Measurements from ENCODE around the gene SYT17. TPM values are rescaled to one million over a fixed set of nuclear protein-coding genes. Genes with fewer than 3 reads are reported as not detected.

The SYT17 gene
- total RNA-seq, 2 experiments from 2014 or later, result 6.2 to 10.3 TPM

DNA sequence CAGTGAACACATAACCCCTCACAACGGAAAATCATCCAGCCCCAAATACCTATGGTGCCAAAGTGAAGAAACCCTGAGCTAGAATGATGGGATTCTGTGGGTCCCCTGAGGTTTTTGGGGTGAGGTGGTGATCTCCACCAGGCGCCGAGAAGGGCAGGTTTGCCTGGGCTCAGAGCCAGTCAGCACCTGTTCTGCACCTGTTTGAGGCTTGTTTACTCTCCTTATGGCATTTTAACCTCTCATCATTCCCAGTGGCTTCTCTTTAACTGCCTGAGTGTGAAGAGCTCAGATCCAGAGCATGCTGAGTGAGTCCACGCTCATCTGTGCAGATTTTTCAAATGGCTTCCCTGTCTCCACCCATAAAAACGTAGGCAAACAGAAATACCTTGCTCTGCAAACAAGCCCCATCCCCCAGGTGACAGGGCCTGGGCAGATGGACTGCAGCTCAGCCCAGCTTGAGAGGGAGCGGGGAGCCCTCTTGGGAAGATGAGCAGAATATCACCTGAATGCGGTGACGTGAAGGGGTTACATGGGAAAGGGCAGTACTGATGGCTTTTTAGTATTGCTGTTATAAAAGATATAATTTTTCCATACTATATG is 77.4 kb downstream of the SYT17 start:
- Histone ChIP-seq H3K4me1 (ENCODE audit: insufficient read depth, low read length, poor library complexity, severe bottlenecking) (no peaks in the 10 kb centered on the region), H3K36me3 (ENCODE audit: insufficient read depth, low read length) (no peaks in the 10 kb centered on the region; the same call in 1 of the 2 replicates), H3K79me2 (ENCODE audit: insufficient read depth, low read depth, low read length) (no peaks in the 10 kb centered on the region), H4K20me1 (ENCODE audit: insufficient read depth, low read length) (no peaks in the 10 kb centered on the region), H3K27ac (ENCODE audit: low read depth, low read length, poor library complexity, severe bottlenecking) (no peak overlapping the region), H3K9me3 (ENCODE audit: low read length) (0 out of 2 replicates have a peak, but pooled peaks cover 2% of the 10 kb centered on the region), H3K9me2 (ENCODE audit: insufficient read depth, low read length) (no peaks in the 10 kb centered on the region), H3K4me2 (ENCODE audit: low read length) (no peak overlapping the region), H3K4me3 (ENCODE audit: low read depth, low read length, poor library complexity, severe bottlenecking) (no peak overlapping the region), H2AFZ (ENCODE audit: low read length) (no peak overlapping the region)
- ChIA-PET POLR2A (interaction anchor here (0.6 kb wide), 1 partner anchor 129 kb away, joined by 3 read pairs; no protein-coding TSS in a partner anchor), CTCF (ENCODE audit: unreplicated experiment) (no interaction called here)
- intact Hi-C loops (cut with micrococcal nuclease; ENCODE audit: unreplicated experiment), result no loop called here
- DNase-seq (ENCODE audit: low spot score), result no peak
- BruUV-seq (replicated peaks), result no TSS peak
- TF ChIP-seq EZH2phosphoT487 (IDR thresholded peaks at IDR 0.05; ENCODE audit: borderline replicate concordance, low read depth, low read length), result no peak
- TF ChIP-seq, protein P1, sequence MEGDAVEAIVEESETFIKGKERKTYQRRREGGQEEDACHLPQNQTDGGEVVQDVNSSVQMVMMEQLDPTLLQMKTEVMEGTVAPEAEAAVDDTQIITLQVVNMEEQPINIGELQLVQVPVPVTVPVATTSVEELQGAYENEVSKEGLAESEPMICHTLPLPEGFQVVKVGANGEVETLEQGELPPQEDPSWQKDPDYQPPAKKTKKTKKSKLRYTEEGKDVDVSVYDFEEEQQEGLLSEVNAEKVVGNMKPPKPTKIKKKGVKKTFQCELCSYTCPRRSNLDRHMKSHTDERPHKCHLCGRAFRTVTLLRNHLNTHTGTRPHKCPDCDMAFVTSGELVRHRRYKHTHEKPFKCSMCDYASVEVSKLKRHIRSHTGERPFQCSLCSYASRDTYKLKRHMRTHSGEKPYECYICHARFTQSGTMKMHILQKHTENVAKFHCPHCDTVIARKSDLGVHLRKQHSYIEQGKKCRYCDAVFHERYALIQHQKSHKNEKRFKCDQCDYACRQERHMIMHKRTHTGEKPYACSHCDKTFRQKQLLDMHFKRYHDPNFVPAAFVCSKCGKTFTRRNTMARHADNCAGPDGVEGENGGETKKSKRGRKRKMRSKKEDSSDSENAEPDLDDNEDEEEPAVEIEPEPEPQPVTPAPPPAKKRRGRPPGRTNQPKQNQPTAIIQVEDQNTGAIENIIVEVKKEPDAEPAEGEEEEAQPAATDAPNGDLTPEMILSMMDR (conservative IDR thresholded peaks at IDR 0.05; ENCODE audit: low read length), result no peak

DNA sequence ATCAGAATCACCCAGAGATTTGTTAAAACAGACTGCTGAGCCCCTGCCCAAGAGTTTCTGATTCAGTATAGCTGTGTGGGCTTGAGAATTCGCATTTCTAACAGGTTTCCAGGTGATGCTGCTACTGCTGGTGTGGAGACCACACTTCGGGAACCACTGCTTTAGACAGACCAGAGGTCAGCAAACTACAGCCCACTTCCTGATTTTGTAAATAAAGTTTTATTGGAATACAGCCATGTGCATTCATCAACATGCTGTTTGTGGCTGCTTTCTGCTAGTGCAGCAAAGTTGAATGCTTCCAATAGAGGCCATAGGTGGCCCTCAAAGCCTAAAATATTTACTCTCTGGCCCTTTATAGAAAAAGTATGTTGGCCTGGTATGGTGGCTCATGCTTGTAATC is 84.9 kb downstream of the SYT17 start:
- no peak overlapping the region for H3K4me3 ChIP-seq (ENCODE audit: low read depth, low read length, poor library complexity, severe bottlenecking)
- intact Hi-C loops (cut with micrococcal nuclease; ENCODE audit: unreplicated experiment), result no loop called here
- DNase-seq (ENCODE audit: low spot score), result no peak
- H3K4me2 ChIP-seq (ENCODE audit: low read length), result no peak overlapping the region
- H3K9me2 ChIP-seq (ENCODE audit: insufficient read depth, low read length), result no peaks in the 10 kb centered on the region
- ChIA-PET POLR2A (no interaction called here), CTCF (ENCODE audit: unreplicated experiment) (no interaction called here)
- H3K27ac ChIP-seq (ENCODE audit: low read depth, low read length, poor library complexity, severe bottlenecking), result no peak overlapping the region
- H3K36me3 ChIP-seq (ENCODE audit: insufficient read depth, low read length), result no peaks in the 10 kb centered on the region
- TF ChIP-seq EZH2phosphoT487 (IDR thresholded peaks at IDR 0.05; ENCODE audit: borderline replicate concordance, low read depth, low read length), result no peak
- TF ChIP-seq, protein P1 (conservative IDR thresholded peaks at IDR 0.05; ENCODE audit: low read length), result no peak
- H4K20me1 ChIP-seq (ENCODE audit: insufficient read depth, low read length), result no peaks in the 10 kb centered on the region
- H2AFZ ChIP-seq (ENCODE audit: low read length), result 0 out of 2 replicates have a peak overlapping the region, but pooled peaks have one; percentile 30
- no TSS peak for BruUV-seq (replicated peaks)
- H3K79me2 ChIP-seq (ENCODE audit: insufficient read depth, low read depth, low read length), result no peaks in the 10 kb centered on the region
- H3K9me3 ChIP-seq (ENCODE audit: low read length), result no peaks in the 10 kb centered on the region
- H3K4me1 ChIP-seq (ENCODE audit: insufficient read depth, low read length, poor library complexity, severe bottlenecking), result peaks cover 4% of the 10 kb centered on the region

GRCh38 chr16:19254611-19255010 is 86.6 kb downstream of the SYT17 start:
- Histone ChIP-seq H3K9me3 (ENCODE audit: low read length) (no peaks in the 10 kb centered on the region), H3K79me2 (ENCODE audit: insufficient read depth, low read depth, low read length) (no peaks in the 10 kb centered on the region), H3K4me1 (ENCODE audit: insufficient read depth, low read length, poor library complexity, severe bottlenecking) (peaks cover 6% of the 10 kb centered on the region), H3K4me3 (ENCODE audit: low read depth, low read length, poor library complexity, severe bottlenecking) (no peak overlapping the region), H3K9me2 (ENCODE audit: insufficient read depth, low read length) (no peaks in the 10 kb centered on the region), H3K27ac (ENCODE audit: low read depth, low read length, poor library complexity, severe bottlenecking) (no peak overlapping the region), H3K4me2 (ENCODE audit: low read length) (no peak overlapping the region), H3K36me3 (ENCODE audit: insufficient read depth, low read length) (no peaks in the 10 kb centered on the region), H2AFZ (ENCODE audit: low read length) (no peak overlapping the region), H4K20me1 (ENCODE audit: insufficient read depth, low read length) (no peaks in the 10 kb centered on the region)
- DNase-seq (ENCODE audit: low spot score), result no peak
- no peak for TF ChIP-seq EZH2phosphoT487 (IDR thresholded peaks at IDR 0.05; ENCODE audit: borderline replicate concordance, low read depth, low read length)
- TF ChIP-seq, protein P1 (conservative IDR thresholded peaks at IDR 0.05; ENCODE audit: low read length), result no peak
- BruUV-seq (replicated peaks), result no TSS peak
- CTCF ChIA-PET (ENCODE audit: unreplicated experiment), result no interaction called here
- POLR2A ChIA-PET, result interaction anchor here (1.2 kb wide), 1 partner anchor 11 kb away, joined by 3 read pairs; no protein-coding TSS in a partner anchor
- intact Hi-C loops (cut with micrococcal nuclease; ENCODE audit: unreplicated experiment), result no loop called here
